Measurements from ENCODE around the gene IBA57. TPM values are rescaled to one million over a fixed set of nuclear protein-coding genes. Genes with fewer than 3 reads are reported as not detected.

Gene IBA57
- polyA plus RNA-seq, 1 donor = 9.2 TPM

Other genes with a start within 250 kb of the IBA57 start
- 5.1 TPM for gene WNT9A, start 217.9 kb upstream of the IBA57 start, polyA plus RNA-seq
- gene WNT3A, start 158.8 kb upstream of the IBA57 start, polyA plus RNA-seq = not detected
- gene ARF1, start 83.1 kb upstream of the IBA57 start, polyA plus RNA-seq = 416 TPM
- gene C1orf35, start 62.5 kb upstream of the IBA57 start, polyA plus RNA-seq = 17.3 TPM
- gene MRPL55, start 56.5 kb upstream of the IBA57 start, polyA plus RNA-seq = 61.1 TPM
- 397 TPM for gene GUK1, start 25.5 kb upstream of the IBA57 start, polyA plus RNA-seq
- 7.2 TPM for gene GJC2, start 15.9 kb upstream of the IBA57 start, polyA plus RNA-seq
- 58.9 TPM for gene OBSCN, start 42.2 kb downstream of the IBA57 start, polyA plus RNA-seq
- 17.7 TPM for gene TRIM11, start 241.0 kb downstream of the IBA57 start, polyA plus RNA-seq